Cardiac fibroblast (primary cell): ENCODE data around the gene GOLGA2.
A peak's percentile ranks its signal among the peaks of the same experiment; 100 is the strongest.

Source experiments
- DNase-seq, 2 donors: peaks; one replicate each; pipeline versions ENCODE4 v3.0.0 to v3.0.0-alpha.2; 2010; ENCODE audit warnings: low read depth in 2 of 2
- H3K4me3 ChIP-seq, 2 donors: replicated peaks in 1 of 2; 1 replicate in 1 of 2; 2 replicates in 1 of 2; pipeline ENCODE4 v1.5.1; 2011; ENCODE audit warnings: low read depth in 2 of 2, low read length in 2 of 2, mild to moderate bottlenecking in 2 of 2, moderate library complexity in 1 of 2
- TF ChIP-seq, protein P1 (sequence below): IDR thresholded peaks from one replicate; pipeline ENCODE4 v1.5.1; 2011; ENCODE audit warnings: low read depth, mild to moderate bottlenecking, low read length, inconsistent platforms

The GOLGA2 gene

DNA sequence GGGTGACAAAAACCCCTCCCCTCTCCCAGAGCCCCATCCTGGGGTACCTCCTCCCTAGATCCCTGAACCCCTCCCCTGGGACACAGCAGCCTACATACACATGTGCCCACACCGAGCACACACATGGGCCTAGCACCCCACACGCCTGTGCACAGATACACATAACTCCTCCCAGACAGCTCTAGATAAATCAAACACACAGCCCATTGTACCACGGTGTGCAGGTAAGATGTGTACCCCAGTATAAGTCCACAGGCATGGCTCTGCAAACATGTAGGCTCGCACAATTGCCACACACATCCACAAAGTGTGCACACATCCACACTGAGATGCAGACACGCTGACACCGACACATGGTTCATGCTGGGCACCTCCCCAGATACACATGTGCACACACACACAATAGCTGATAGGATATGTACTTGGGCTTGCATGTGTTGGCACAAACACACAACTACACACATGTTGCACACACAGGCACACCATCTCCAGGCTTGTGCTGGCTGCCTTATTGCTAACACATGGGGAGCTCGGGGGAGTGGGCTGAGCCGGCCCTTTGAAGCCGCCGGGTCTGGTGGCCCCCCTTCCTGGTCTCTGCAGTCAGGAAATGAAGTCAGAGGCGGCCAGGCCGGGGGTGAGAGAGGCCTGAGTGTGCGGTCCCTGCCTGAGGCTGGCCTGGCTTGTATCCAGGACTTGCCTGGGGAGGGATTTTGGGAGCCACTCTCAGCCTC is 30.2 kb downstream of the GOLGA2 start:
- no peak overlapping the region for H3K4me3 ChIP-seq
- peak; percentile 70 to 75 for DNase-seq
- TF ChIP-seq, protein P1, sequence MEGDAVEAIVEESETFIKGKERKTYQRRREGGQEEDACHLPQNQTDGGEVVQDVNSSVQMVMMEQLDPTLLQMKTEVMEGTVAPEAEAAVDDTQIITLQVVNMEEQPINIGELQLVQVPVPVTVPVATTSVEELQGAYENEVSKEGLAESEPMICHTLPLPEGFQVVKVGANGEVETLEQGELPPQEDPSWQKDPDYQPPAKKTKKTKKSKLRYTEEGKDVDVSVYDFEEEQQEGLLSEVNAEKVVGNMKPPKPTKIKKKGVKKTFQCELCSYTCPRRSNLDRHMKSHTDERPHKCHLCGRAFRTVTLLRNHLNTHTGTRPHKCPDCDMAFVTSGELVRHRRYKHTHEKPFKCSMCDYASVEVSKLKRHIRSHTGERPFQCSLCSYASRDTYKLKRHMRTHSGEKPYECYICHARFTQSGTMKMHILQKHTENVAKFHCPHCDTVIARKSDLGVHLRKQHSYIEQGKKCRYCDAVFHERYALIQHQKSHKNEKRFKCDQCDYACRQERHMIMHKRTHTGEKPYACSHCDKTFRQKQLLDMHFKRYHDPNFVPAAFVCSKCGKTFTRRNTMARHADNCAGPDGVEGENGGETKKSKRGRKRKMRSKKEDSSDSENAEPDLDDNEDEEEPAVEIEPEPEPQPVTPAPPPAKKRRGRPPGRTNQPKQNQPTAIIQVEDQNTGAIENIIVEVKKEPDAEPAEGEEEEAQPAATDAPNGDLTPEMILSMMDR: no peak

DNA sequence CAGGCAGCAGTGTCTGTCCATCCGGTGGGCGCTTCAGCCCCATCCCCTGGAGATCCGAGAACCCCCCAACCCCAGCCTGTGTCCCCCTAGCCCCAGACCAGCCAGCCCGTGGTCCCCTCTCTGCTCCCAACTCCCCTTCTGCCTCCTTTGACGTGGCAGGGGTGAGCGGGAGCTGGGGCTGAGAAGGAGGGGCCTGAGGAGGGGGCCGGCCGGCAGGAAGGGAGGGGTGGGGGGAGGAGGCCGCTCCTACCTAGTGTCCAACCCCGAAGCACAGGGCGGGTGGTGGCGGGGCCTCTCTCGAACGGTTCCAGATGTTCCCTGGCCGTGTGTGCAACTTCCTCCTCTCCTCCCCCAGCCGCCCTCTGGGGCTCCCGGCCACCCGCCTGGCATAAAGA is 31.0 kb downstream of the GOLGA2 start:
- TF ChIP-seq, protein P1: no peak
- H3K4me3 ChIP-seq: peak overlapping the region; percentile 43 to 49
- DNase-seq: peak; percentile 80 to 92

DNA sequence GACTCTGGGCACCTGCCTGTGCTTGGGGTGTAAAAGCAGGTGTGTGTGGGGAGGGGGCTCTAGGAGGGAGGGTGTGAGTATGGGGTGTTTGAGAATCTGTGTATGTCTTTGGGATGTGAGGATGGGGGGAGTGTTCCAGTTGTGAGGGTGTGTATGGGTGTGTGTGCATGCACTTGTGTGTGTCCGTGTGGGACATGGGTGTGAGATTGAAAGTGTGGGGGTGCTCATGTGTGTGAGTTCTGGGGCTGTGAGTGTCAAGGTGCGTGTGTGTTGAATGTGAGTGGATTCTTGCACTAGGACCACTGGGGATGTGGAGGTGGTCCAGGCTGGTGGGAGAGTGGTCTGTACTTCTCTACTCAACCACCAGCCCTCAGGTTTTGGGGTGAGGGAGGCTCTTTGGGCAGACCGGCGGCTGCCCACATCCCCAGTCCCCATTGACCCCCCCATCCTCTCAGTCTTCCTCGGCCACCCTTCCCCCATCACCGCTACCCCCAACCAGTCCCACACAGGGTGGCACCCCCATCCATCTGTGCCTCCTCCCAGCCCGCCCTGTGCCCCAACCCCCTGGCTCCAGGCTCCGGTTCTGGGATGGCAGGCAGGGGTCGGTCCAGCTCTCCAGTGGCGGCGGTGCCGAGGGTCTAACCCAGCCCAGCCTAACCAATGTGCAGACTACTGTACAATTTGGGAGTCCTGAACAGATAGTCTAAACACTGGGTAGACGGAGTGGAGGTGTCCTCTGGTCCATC is 31.5 kb downstream of the GOLGA2 start:
- H3K4me3 ChIP-seq: peak overlapping the region; percentile 43 to 49
- DNase-seq: no peak
- TF ChIP-seq, protein P1: no peak

DNA sequence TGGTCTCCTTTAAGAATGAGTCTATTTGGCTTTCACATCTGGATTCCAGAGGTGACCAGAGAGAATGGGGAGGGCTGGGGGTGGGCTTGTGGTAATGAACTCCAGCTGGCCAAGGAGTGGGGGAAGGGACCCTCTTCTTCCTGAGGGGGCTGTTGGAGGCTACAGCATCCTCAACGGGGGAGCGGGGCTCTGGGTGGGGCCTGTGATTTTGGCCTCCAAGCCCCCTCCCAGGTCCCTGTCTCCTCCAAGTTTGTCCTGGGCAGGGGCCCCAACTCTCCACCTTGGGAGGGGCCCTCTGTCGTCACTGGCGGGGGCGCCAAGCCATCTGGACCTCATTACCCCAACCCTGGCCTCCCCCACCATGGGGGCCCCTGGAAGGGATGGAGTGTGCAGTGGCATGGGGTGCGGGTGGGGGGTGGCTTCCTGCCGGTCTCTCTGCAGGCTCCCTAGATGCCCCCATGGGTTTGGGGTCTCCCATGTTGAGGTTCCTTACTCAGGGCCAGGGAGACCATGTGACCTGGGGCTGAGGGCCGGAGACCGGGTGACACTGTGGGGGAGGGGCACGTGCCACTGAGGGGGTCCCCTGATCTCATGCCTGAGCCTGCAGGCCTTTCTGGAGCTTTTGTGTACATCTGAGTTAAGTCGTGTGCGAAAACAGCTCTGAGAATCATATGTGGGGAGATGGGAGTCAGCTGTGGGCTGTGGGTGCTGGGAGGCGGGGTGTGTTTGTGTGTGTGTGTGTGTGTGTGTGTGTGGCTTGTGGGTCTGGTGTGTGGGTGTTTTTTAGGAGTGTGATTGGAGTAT is 32.4 kb downstream of the GOLGA2 start:
- DNase-seq: peak in 1 of 2 donors; percentile 29
- TF ChIP-seq, protein P1: no peak
- H3K4me3 ChIP-seq: no peak overlapping the region

DNA sequence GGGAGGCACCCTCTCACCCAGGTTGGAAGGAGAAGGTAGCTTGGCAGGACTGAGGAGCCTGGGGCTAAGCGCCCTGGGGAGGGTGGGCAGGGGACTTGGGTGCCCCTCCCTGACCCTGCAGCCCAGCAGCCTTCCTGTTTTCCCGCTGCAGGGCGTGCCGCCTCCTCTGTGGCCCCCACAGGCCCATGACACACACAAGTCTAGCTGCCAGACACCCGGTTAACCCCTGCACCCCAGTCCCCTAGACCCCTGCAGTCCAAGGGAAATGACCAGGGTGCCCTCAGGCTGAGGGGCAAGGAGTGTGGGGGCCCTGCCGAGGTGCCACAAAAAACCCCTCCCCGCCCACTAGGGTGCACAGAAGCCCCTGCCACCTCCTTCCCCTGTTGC is 33.0 kb downstream of the GOLGA2 start:
- no peak for DNase-seq
- TF ChIP-seq, protein P1: no peak
- no peak overlapping the region for H3K4me3 ChIP-seq

DNA sequence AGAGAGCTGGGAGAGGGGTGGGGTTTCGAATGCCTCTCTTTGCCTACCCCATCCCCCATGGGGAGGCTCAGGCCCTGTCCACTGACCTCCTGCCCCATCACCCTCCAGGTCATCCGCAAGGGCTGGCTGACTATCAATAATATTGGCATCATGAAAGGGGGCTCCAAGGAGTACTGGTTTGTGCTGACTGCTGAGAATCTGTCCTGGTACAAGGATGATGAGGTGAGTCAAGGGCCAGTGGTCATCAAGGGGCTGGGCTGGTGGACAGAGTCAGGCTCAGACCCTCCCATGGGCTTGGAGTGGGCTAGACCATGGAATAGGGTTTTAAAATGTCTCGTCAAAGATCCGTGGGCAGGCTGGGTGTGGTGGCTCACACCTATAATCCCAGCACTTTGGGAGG is 33.7 kb downstream of the GOLGA2 start:
- no peak overlapping the region for H3K4me3 ChIP-seq
- TF ChIP-seq, protein P1: no peak
- DNase-seq: no peak
